ENCODE measurements around the gene SMARCB1. TPM values are rescaled to one million over a fixed set of nuclear protein-coding genes. Genes with fewer than 3 reads are reported as not detected.
A peak's percentile ranks its signal among the peaks of the same experiment; 100 is the strongest.

The SMARCB1 gene
- total RNA-seq, 4 donors from 2014 or later = 28.8 to 55.6 (median 34.9) TPM

GRCh38 chr22:23781511-23782183, 5.1 kb upstream of the SMARCB1 start:
- H3K4me1 ChIP-seq = peaks cover 14 to 45% (median 39%) of the 10 kb centered on the region in 4 donors
- intact Hi-C loops (cut with DNase I) = no loop called here
- 75% methylated on average over 10 of the region's 14 CpGs for WGBS
- DNase-seq (ENCODE audit: extremely low spot score) = no peak
- H3K36me3 ChIP-seq = peaks cover 0 to 19% (median 1%) of the 10 kb centered on the region in 4 donors
- no peaks in the 10 kb centered on the region for H3K9me3 ChIP-seq
- no peak overlapping the region for H3K27ac ChIP-seq (replicated peaks in 1 of 4)
- no peak for TF ChIP-seq POLR2AphosphoS5 (IDR thresholded peaks at IDR 0.05)
- TF ChIP-seq POLR2A (IDR thresholded peaks at IDR 0.05; ENCODE audit: low read depth) = no peak
- TF ChIP-seq CTCF (IDR thresholded peaks at IDR 0.05) = no peak
- no peak for TF ChIP-seq EP300 (IDR thresholded peaks at IDR 0.05)
- no peak overlapping the region for H3K4me3 ChIP-seq
- no peaks in the 10 kb centered on the region for H3K27me3 ChIP-seq

- 94% methylated on average over 6 of the region's 16 CpGs for WGBS
- Histone ChIP-seq H3K27ac (replicated peaks in 1 of 4) (no peak overlapping the region), H3K27me3 (no peaks in the 10 kb centered on the region), H3K36me3 (peaks cover 0 to 19% (median 1%) of the 10 kb centered on the region in 4 donors), H3K4me1 (peaks cover 14 to 44% (median 37%) of the 10 kb centered on the region in 4 donors), H3K4me3 (no peak overlapping the region), H3K9me3 (no peaks in the 10 kb centered on the region)
- TF ChIP-seq CTCF (IDR thresholded peaks at IDR 0.05) (no peak), POLR2A (IDR thresholded peaks at IDR 0.05; ENCODE audit: low read depth) (no peak), POLR2AphosphoS5 (IDR thresholded peaks at IDR 0.05) (no peak), EP300 (IDR thresholded peaks at IDR 0.05) (no peak)
- intact Hi-C loops (cut with DNase I) = no loop called here
- no peak for DNase-seq (ENCODE audit: extremely low spot score)
Measured at GRCh38 chr22:23782252-23782651, 4.5 kb upstream of the SMARCB1 start.

- no peak for TF ChIP-seq POLR2A (IDR thresholded peaks at IDR 0.05; ENCODE audit: low read depth)
- TF ChIP-seq CTCF (IDR thresholded peaks at IDR 0.05) = no peak
- TF ChIP-seq EP300 (IDR thresholded peaks at IDR 0.05) = no peak
- TF ChIP-seq POLR2AphosphoS5 (IDR thresholded peaks at IDR 0.05) = no peak
- Histone ChIP-seq H3K36me3 (peaks cover 0 to 19% (median 1%) of the 10 kb centered on the region in 4 donors), H3K27me3 (no peaks in the 10 kb centered on the region), H3K27ac (replicated peaks in 1 of 4) (no peak overlapping the region), H3K9me3 (no peaks in the 10 kb centered on the region), H3K4me1 (peaks cover 12 to 42% (median 36%) of the 10 kb centered on the region in 4 donors), H3K4me3 (no peak overlapping the region)
- intact Hi-C loops (cut with DNase I) = no loop called here
- 100% methylated on average over 1 of the region's 1 CpG for WGBS
- no peak for DNase-seq (ENCODE audit: extremely low spot score)
Measured at GRCh38 chr22:23782703-23783102, 4.1 kb upstream of the SMARCB1 start.

GRCh38 chr22:23783265-23784150, 3.3 kb upstream of the SMARCB1 start:
- Histone ChIP-seq H3K27me3 (no peaks in the 10 kb centered on the region), H3K27ac (replicated peaks in 1 of 4) (peak overlapping the region in 1 of 4 donors; percentile 39), H3K4me3 (no peak overlapping the region), H3K9me3 (no peaks in the 10 kb centered on the region), H3K4me1 (peaks cover 14 to 43% (median 37%) of the 10 kb centered on the region in 4 donors), H3K36me3 (peaks cover 0 to 19% (median 1%) of the 10 kb centered on the region in 4 donors)
- TF ChIP-seq POLR2A (IDR thresholded peaks at IDR 0.05; ENCODE audit: low read depth) (no peak), EP300 (IDR thresholded peaks at IDR 0.05) (no peak), CTCF (IDR thresholded peaks at IDR 0.05) (no peak), POLR2AphosphoS5 (IDR thresholded peaks at IDR 0.05) (no peak)
- WGBS = 90% methylated on average over 7 of the region's 15 CpGs
- no peak for DNase-seq (ENCODE audit: extremely low spot score)
- intact Hi-C loops (cut with DNase I) = no loop called here
